DOHH2 (cell line): Measurements from ENCODE around the gene TARS2.

Experiments used
- CTCF ChIP-seq: fragments of 200-600 bp; sonication (generic); IDR thresholded peaks from one replicate; pipeline ENCODE4 v1.5.1; 2014; ENCODE audit warnings: antibody characterized with exemption, mild to moderate bottlenecking, low read depth, low read length; ENCODE audit not compliant: poor library complexity, severe bottlenecking
- EZH2phosphoT487 ChIP-seq: fragments of 200-600 bp; sonication (generic); IDR thresholded peaks from 2 replicates; pipeline ENCODE4 v1.6.1; 2017; ENCODE audit warnings: borderline replicate concordance, mild to moderate bottlenecking, antibody characterized with exemption, low read length, moderate library complexity, mixed read lengths

DNA sequence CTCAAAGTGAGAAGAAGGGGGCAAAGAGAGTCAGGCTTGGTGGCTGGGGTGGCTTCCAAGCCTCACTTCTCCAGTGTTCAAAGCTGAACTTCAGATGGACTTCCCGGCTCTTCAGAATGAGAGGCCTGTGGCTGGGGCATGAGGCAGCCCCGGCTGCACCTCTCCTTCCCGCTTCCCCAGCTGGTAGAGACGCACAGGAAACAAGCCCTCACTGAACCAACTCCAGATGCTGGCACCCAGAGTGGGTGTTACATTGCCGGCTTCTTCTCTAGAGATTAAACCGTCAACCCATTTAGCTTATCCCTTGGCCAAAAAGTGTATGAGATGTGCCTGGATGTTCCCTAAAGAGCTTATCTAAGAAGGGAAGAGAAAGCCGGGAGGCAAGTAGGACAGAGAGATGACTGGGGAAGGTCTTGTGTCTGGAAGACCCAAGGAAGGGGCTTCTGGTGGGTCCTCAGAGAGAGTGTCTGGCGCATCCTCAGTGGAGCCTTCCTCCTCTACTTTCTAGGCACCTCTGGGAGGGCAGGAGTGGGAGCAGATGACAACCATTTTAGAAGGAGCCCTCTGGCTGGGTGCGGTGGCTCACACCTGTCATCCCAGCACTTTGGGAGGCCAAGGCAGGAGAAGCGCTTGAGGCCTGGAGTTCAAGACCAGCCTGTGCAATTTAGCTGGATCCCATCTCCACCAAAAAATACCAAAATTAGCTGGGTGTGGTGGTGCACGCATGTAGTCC is 64.0 kb downstream of the TARS2 start:
- TF ChIP-seq CTCF (no peak), EZH2phosphoT487 (no peak)
